Trophoblast cell (in vitro differentiated cells and primary cell): Measurements from ENCODE around the gene SEMA6C.
A peak's percentile ranks its signal among the peaks of the same experiment; 100 is the strongest.

ENCODE experiments used
- DNase-seq, 2 donors: peaks; one replicate each; pipeline ENCODE4 v3.0.0-alpha.2; 2016
- H2AFZ ChIP-seq: 2 replicates; pipeline ENCODE4 v1.6.1; 2013; ENCODE audit warnings: low read length, moderate library complexity, mild to moderate bottlenecking; ENCODE audit not compliant: insufficient read depth, poor library complexity
- H2AK5ac ChIP-seq: 2 replicates; pipeline ENCODE4 v1.6.1; 2013; ENCODE audit warnings: mild to moderate bottlenecking, low read length
- H2BK120ac ChIP-seq: 2 replicates; pipeline ENCODE4 v1.6.1; 2013; ENCODE audit warnings: low read length, mild to moderate bottlenecking, moderate library complexity; ENCODE audit not compliant: insufficient read depth, poor library complexity
- H2BK12ac ChIP-seq: 2 replicates; pipeline ENCODE4 v1.6.1; 2013; ENCODE audit warnings: mild to moderate bottlenecking, low read length, moderate library complexity
- H2BK5ac ChIP-seq: 2 replicates; pipeline ENCODE4 v1.6.1; 2013; ENCODE audit warnings: low read length, low read depth, moderate library complexity, mild to moderate bottlenecking; ENCODE audit not compliant: poor library complexity
- H3K14ac ChIP-seq: 2 replicates; pipeline ENCODE4 v1.6.1; 2013; ENCODE audit warnings: mild to moderate bottlenecking, low read length
- H3K18ac ChIP-seq: 2 replicates; pipeline ENCODE4 v1.6.1; 2013; ENCODE audit warnings: mild to moderate bottlenecking, low read length
- H3K23ac ChIP-seq: 2 replicates; pipeline ENCODE4 v1.6.1; 2013; ENCODE audit warnings: low read length
- H3K27ac ChIP-seq: 2 replicates; pipeline ENCODE4 v1.5.1; 2013; ENCODE audit warnings: low read depth, mild to moderate bottlenecking, inconsistent platforms, low read length, moderate library complexity
- H3K27me3 ChIP-seq: 2 replicates; pipeline ENCODE4 v1.6.1; 2013; ENCODE audit warnings: inconsistent platforms, mild to moderate bottlenecking, low read length, moderate library complexity; ENCODE audit not compliant: insufficient read depth
- H3K36me3 ChIP-seq, 2 experiments: 1 replicate in 1 of 2; 2 replicates in 1 of 2; pipeline ENCODE4 v1.6.1; 2013; ENCODE audit warnings: low read length in 2 of 2, mild to moderate bottlenecking in 2 of 2, moderate library complexity in 1 of 2; ENCODE audit not compliant: insufficient read depth in 2 of 2, control insufficient read depth in 1 of 2
- H3K4ac ChIP-seq: 2 replicates; pipeline ENCODE4 v1.6.1; 2013; ENCODE audit warnings: low read depth, mild to moderate bottlenecking, low read length, moderate library complexity
- H3K4me1 ChIP-seq, 2 experiments: 1 replicate in 1 of 2; 2 replicates in 1 of 2; pipeline ENCODE4 v1.6.1; 2013; ENCODE audit warnings: low read length in 2 of 2, mild to moderate bottlenecking in 2 of 2, moderate library complexity in 1 of 2; ENCODE audit not compliant: insufficient read depth in 2 of 2, control insufficient read depth in 1 of 2
- H3K4me2 ChIP-seq: 2 replicates; pipeline ENCODE4 v1.6.1; 2013; ENCODE audit warnings: inconsistent platforms, mild to moderate bottlenecking, low read length, moderate library complexity
- H3K4me3 ChIP-seq: 2 replicates; pipeline ENCODE4 v1.5.1; 2013; ENCODE audit warnings: mild to moderate bottlenecking, low read depth, low read length, inconsistent platforms
- H3K79me1 ChIP-seq: one replicate; pipeline ENCODE4 v1.6.1; 2013; ENCODE audit warnings: low read length
- H3K79me2 ChIP-seq: 2 replicates; pipeline ENCODE4 v1.6.1; 2013; ENCODE audit warnings: low read length, mild to moderate bottlenecking; ENCODE audit not compliant: control insufficient read depth, insufficient read depth, poor library complexity
- H3K9ac ChIP-seq: 2 replicates; pipeline ENCODE4 v1.6.1; 2013; ENCODE audit warnings: mild to moderate bottlenecking, low read length
- H3K9me3 ChIP-seq: 2 replicates; pipeline ENCODE4 v1.6.1; 2013; ENCODE audit warnings: low read depth, mild to moderate bottlenecking, control low read depth, inconsistent platforms, low read length; ENCODE audit not compliant: insufficient read depth
- H4K12ac ChIP-seq: 2 replicates; pipeline ENCODE4 v1.6.1; 2013; ENCODE audit warnings: low read depth, mild to moderate bottlenecking, low read length, moderate library complexity
- H4K8ac ChIP-seq: 2 replicates; pipeline ENCODE4 v1.6.1; 2013; ENCODE audit warnings: low read depth, mild to moderate bottlenecking, low read length, moderate library complexity
- H4K91ac ChIP-seq: one replicate; pipeline ENCODE4 v1.6.1; 2013; ENCODE audit warnings: low read depth, mild to moderate bottlenecking, low read length, moderate library complexity
- WGBS: extraction: QIAGEN DNeasy Blood & Tissue Kit; methylation state at CpG from one replicate; pipeline ENCODE4 v1.1.7; 2013; ENCODE audit warnings: missing lambda C conversion rate; ENCODE audit not compliant: insufficient read length, insufficient coverage; ENCODE audit errors: extremely low coverage; 5-methylcytosine and 5-hydroxymethylcytosine counted together

Gene SEMA6C

GRCh38 chr1:151175041-151175741 lies 28.8 kb upstream of the SEMA6C start:
- no peak overlapping the region for H3K14ac ChIP-seq
- no peak overlapping the region for H2AK5ac ChIP-seq
- H4K91ac ChIP-seq, result no peak overlapping the region
- H3K27me3 ChIP-seq, result no peaks in the 10 kb centered on the region
- peaks cover 32 to 68% of the 10 kb centered on the region in 2 experiments for H3K36me3 ChIP-seq
- no peak overlapping the region for H3K18ac ChIP-seq
- H3K4me2 ChIP-seq, result no peak overlapping the region
- H4K12ac ChIP-seq, result no peak overlapping the region
- H2BK12ac ChIP-seq, result no peak overlapping the region
- H3K4me1 ChIP-seq, result no peaks in the 10 kb centered on the region
- no peak overlapping the region for H3K4ac ChIP-seq
- H3K9me3 ChIP-seq, result peaks cover 2% of the 10 kb centered on the region
- no peak overlapping the region for H2BK120ac ChIP-seq
- H3K79me1 ChIP-seq, result no peaks in the 10 kb centered on the region
- H3K27ac ChIP-seq, result no peak overlapping the region
- no peak overlapping the region for H3K4me3 ChIP-seq
- no peak overlapping the region for H3K9ac ChIP-seq
- no peaks in the 10 kb centered on the region for H3K79me2 ChIP-seq
- DNase-seq, result no peak
- WGBS, result no CpG with 5 or more reads among the region's 6 CpGs
- H4K8ac ChIP-seq, result no peak overlapping the region
- no peak overlapping the region for H2BK5ac ChIP-seq
- no peak overlapping the region for H3K23ac ChIP-seq
- H2AFZ ChIP-seq, result no peak overlapping the region

GRCh38 chr1:151171190-151171589 lies 24.8 kb upstream of the SEMA6C start:
- peaks cover 2% of the 10 kb centered on the region for H3K9me3 ChIP-seq
- WGBS, result no CpG with 5 or more reads among the region's 5 CpGs

GRCh38 chr1:151167116-151167515 lies 20.7 kb upstream of the SEMA6C start:
- DNase-seq, result no peak
- peak overlapping the region; percentile 82 for H3K4me2 ChIP-seq
- no peak overlapping the region for H3K23ac ChIP-seq
- peaks cover 2% of the 10 kb centered on the region for H3K9me3 ChIP-seq
- H3K36me3 ChIP-seq, result peaks cover 13 to 31% of the 10 kb centered on the region in 2 experiments
- no peak overlapping the region for H2BK120ac ChIP-seq
- no peak overlapping the region for H4K8ac ChIP-seq
- no peak overlapping the region for H4K12ac ChIP-seq
- no peak overlapping the region for H3K4ac ChIP-seq
- no peak overlapping the region for H3K9ac ChIP-seq
- no peak overlapping the region for H4K91ac ChIP-seq
- H2AFZ ChIP-seq, result no peak overlapping the region
- H3K27ac ChIP-seq, result no peak overlapping the region
- H3K79me1 ChIP-seq, result peaks cover 4% of the 10 kb centered on the region
- no peak overlapping the region for H3K18ac ChIP-seq
- H3K79me2 ChIP-seq, result peaks cover 10% of the 10 kb centered on the region
- no peak overlapping the region for H3K4me3 ChIP-seq
- no peak overlapping the region for H3K14ac ChIP-seq
- H2BK5ac ChIP-seq, result no peak overlapping the region
- H3K4me1 ChIP-seq, result peaks cover 4 to 9% of the 10 kb centered on the region in 2 experiments
- H3K27me3 ChIP-seq, result no peaks in the 10 kb centered on the region
- H2AK5ac ChIP-seq, result no peak overlapping the region
- WGBS, result no CpG with 5 or more reads among the region's 6 CpGs
- no peak overlapping the region for H2BK12ac ChIP-seq

More at GRCh38 chr1:151171190-151171589, 24.8 kb upstream of the SEMA6C start:
- Histone ChIP-seq H3K14ac (no peak overlapping the region), H2AK5ac (no peak overlapping the region), H2BK5ac (no peak overlapping the region), H2BK12ac (no peak overlapping the region), H2AFZ (no peak overlapping the region), H3K4me3 (no peak overlapping the region), H3K23ac (no peak overlapping the region), H4K91ac (no peak overlapping the region), H3K79me1 (no peaks in the 10 kb centered on the region), H3K4me1 (peaks cover 4% of the 10 kb centered on the region in 2 experiments), H4K8ac (no peak overlapping the region), H2BK120ac (no peak overlapping the region), H3K79me2 (peaks cover 5% of the 10 kb centered on the region), H3K27ac (no peak overlapping the region), H3K4me2 (no peak overlapping the region), H3K4ac (no peak overlapping the region), H3K27me3 (no peaks in the 10 kb centered on the region), H3K9ac (no peak overlapping the region), H3K18ac (no peak overlapping the region), H4K12ac (no peak overlapping the region), H3K36me3 (peaks cover 25 to 51% of the 10 kb centered on the region in 2 experiments)
- DNase-seq, result no peak

GRCh38 chr1:151166505-151166956 lies 20.1 kb upstream of the SEMA6C start:
- Histone ChIP-seq H4K91ac (peak overlapping the region; percentile 47), H3K27me3 (no peaks in the 10 kb centered on the region), H3K27ac (peak overlapping the region; percentile 37), H3K9ac (peak overlapping the region; percentile 90), H3K14ac (peak overlapping the region; percentile 52), H2BK120ac (peak overlapping the region; percentile 57), H3K23ac (no peak overlapping the region), H3K36me3 (peaks cover 13 to 31% of the 10 kb centered on the region in 2 experiments), H3K79me1 (peaks cover 4% of the 10 kb centered on the region), H2BK12ac (no peak overlapping the region), H3K18ac (peak overlapping the region; percentile 28), H2BK5ac (no peak overlapping the region), H3K4ac (peak overlapping the region; percentile 77), H3K4me2 (peak overlapping the region; percentile 82), H4K12ac (peak overlapping the region; percentile 70), H2AK5ac (no peak overlapping the region), H4K8ac (peak overlapping the region; percentile 88), H2AFZ (peak overlapping the region; percentile 80), H3K9me3 (peaks cover 2% of the 10 kb centered on the region), H3K4me1 (peaks cover 4 to 9% of the 10 kb centered on the region in 2 experiments), H3K4me3 (peak overlapping the region; percentile 80), H3K79me2 (peaks cover 10% of the 10 kb centered on the region)
- peak in 1 of 2 donors; percentile 27 for DNase-seq
- no CpG with 5 or more reads among the region's 15 CpGs for whole genome bisulfite sequencing
